HepG2 (cell line): ENCODE measurements around the gene ALDH4A1. TPM values are rescaled to one million over a fixed set of nuclear protein-coding genes. Genes with fewer than 3 reads are reported as not detected.
A peak's percentile ranks its signal among the peaks of the same experiment; 100 is the strongest.

ENCODE experiments used
- ARID4A ChIP-seq: sonication (generic); formaldehyde crosslinking; IDR thresholded peaks from 2 replicates; pipeline ENCODE4 v1.5.0; 2020; ENCODE audit warnings: mild to moderate bottlenecking, missing genetic modification reagents, borderline replicate concordance
- KDM5B ChIP-seq: sonication (generic); formaldehyde crosslinking; IDR thresholded peaks from 2 replicates; pipeline ENCODE4 v1.4.0; 2020; ENCODE audit warnings: missing genetic modification reagents, mild to moderate bottlenecking, borderline replicate concordance
- KLF11 ChIP-seq: IDR thresholded peaks from 2 replicates; pipeline ENCODE4 v1.6.1; 2016; ENCODE audit warnings: missing compliant biosample characterization
- MBNL3 ChIP-seq: fragments of 250-450 bp; sonication (Bioruptor Pico); conservative IDR thresholded peaks from 2 replicates; pipeline ENCODE4 v1.8.0; 2022; ENCODE audit warnings: mild to moderate bottlenecking, inconsistent platforms
- MYC ChIP-seq: sonication (generic); formaldehyde crosslinking; IDR thresholded peaks from 2 replicates; pipeline ENCODE4 v1.9.0; 2021; ENCODE audit warnings: missing genetic modification reagents, borderline replicate concordance
- NFYB ChIP-seq: sonication (generic); formaldehyde crosslinking; IDR thresholded peaks from 2 replicates; pipeline ENCODE4 v1.4.0; 2020; ENCODE audit warnings: missing genetic modification reagents
- PATZ1 ChIP-seq: sonication (generic); formaldehyde crosslinking; IDR thresholded peaks from 2 replicates; pipeline ENCODE4 v1.4.0; 2020; ENCODE audit warnings: missing genetic modification reagents
- PRPF4 ChIP-seq: fragments of 200-400 bp; formaldehyde crosslinking; IDR thresholded peaks from 2 replicates; pipeline ENCODE4 v1.6.1; 2016; ENCODE audit warnings: low read length, low read depth; ENCODE audit not compliant: poor library complexity, severe bottlenecking
- ZFX ChIP-seq: sonication (generic); formaldehyde crosslinking; IDR thresholded peaks from 2 replicates; pipeline ENCODE4 v1.4.0; 2020; ENCODE audit warnings: mild to moderate bottlenecking, low read depth, missing genetic modification reagents, moderate library complexity
- ZFYVE20 ChIP-seq: sonication (generic); formaldehyde crosslinking; IDR thresholded peaks from 2 replicates; pipeline ENCODE4 v1.8.0; 2023; ENCODE audit warnings: low read depth, mild to moderate bottlenecking, moderate library complexity, missing genetic modification reagents, borderline replicate concordance
- ZNF138 ChIP-seq: sonication (generic); formaldehyde crosslinking; IDR thresholded peaks from 2 replicates; pipeline ENCODE4 v1.5.0; 2020; ENCODE audit warnings: mild to moderate bottlenecking, low read depth, missing genetic modification reagents
- ZNF33A ChIP-seq: sonication (generic); formaldehyde crosslinking; IDR thresholded peaks from 2 replicates; pipeline ENCODE4 v1.5.1; 2020; ENCODE audit warnings: missing genetic modification reagents, mild to moderate bottlenecking, moderate library complexity, borderline replicate concordance
- ZNF451 ChIP-seq: sonication (generic); formaldehyde crosslinking; IDR thresholded peaks from 2 replicates; pipeline ENCODE4 v1.5.0; 2020; ENCODE audit warnings: mild to moderate bottlenecking, missing genetic modification reagents
- ZNF496 ChIP-seq: sonication (generic); formaldehyde crosslinking; IDR thresholded peaks from 2 replicates; pipeline ENCODE4 v1.8.1; 2023; ENCODE audit warnings: mild to moderate bottlenecking, moderate library complexity, missing genetic modification reagents; ENCODE audit not compliant: insufficient replicate concordance
- ZNF512B ChIP-seq: sonication (generic); formaldehyde crosslinking; IDR thresholded peaks from 2 replicates; pipeline ENCODE4 v1.5.1; 2020; ENCODE audit warnings: missing genetic modification reagents, mild to moderate bottlenecking, borderline replicate concordance
- ZNF781 ChIP-seq: sonication (generic); formaldehyde crosslinking; IDR thresholded peaks from 2 replicates; pipeline ENCODE4 v1.5.1; 2020; ENCODE audit warnings: borderline replicate concordance, mild to moderate bottlenecking, missing genetic modification reagents; ENCODE audit errors: not compliant biosample characterization
- polyA plus RNA-seq, 8 experiments: library from polyadenylated mRNA; depleted of rRNA in 3 of 8; stranded (reverse) in 7 of 8; unstranded in 1 of 8; fragments of >200 nt; fragmentation: Illumina TruSeq in 4 of 8; extraction: Trizol in 4 of 8; gene quantifications; 2 replicates each; pipeline versions ENCODE4 v1.2.1 to v1.2.3, GENCODE V29; 2011 to 2016; ENCODE audit warnings: low read depth in 4 of 8, missing spikeins in 1 of 8, mixed read lengths in 1 of 8; ENCODE audit not compliant: insufficient read depth in 1 of 8
- total RNA-seq, 5 experiments: library from RNA; depleted of rRNA; stranded (reverse); fragments of >200 nt; fragmentation: Illumina TruSeq; extraction: Trizol; gene quantifications; 2 replicates each; pipeline ENCODE4 v1.2.3, GENCODE V29; 2016; ENCODE audit warnings: low read depth in 1 of 5
- TF ChIP-seq, protein P1 (sequence below): sonication (generic); IDR thresholded peaks from 2 replicates; pipeline ENCODE4 v1.6.1; 2016; ENCODE audit warnings: low read depth, borderline replicate concordance
- TF ChIP-seq, protein P2 (sequence below): sonication (generic); formaldehyde crosslinking; conservative IDR thresholded peaks from 2 replicates; pipeline ENCODE4 v1.4.0; 2020; ENCODE audit warnings: missing genetic modification reagents

The ALDH4A1 gene
- total and polyA plus RNA-seq, 2 of the 13 experiments (the other 11 are each of a cell fraction or from before 2014, with no cell fraction given), result 76.4 to 240 TPM

GRCh38 chr1:18938707-18939070 is 36.3 kb upstream of the ALDH4A1 start (continued):
- TF ChIP-seq ZFX (CRISPR knock-in tag), result 0 out of 2 replicates have a peak, but pooled peaks have one; percentile 6
- no peak for TF ChIP-seq ZNF138
- TF ChIP-seq NFYB (CRISPR knock-in tag), result peak; percentile 13; the same call in 1 of the 2 replicates
- TF ChIP-seq MYC, result 0 out of 2 replicates have a peak, but pooled peaks have one; percentile 11
- TF ChIP-seq ZNF496 (CRISPR knock-in tag), result no peak
- TF ChIP-seq ZNF512B (CRISPR knock-in tag), result no peak
- no peak for TF ChIP-seq ZNF781
- TF ChIP-seq KLF11, result no peak
- TF ChIP-seq, protein P1, sequence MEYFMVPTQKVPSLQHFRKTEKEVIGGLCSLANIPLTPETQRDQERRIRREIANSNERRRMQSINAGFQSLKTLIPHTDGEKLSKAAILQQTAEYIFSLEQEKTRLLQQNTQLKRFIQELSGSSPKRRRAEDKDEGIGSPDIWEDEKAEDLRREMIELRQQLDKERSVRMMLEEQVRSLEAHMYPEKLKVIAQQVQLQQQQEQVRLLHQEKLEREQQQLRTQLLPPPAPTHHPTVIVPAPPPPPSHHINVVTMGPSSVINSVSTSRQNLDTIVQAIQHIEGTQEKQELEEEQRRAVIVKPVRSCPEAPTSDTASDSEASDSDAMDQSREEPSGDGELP, result peak; percentile 47; the same call in 1 of the 2 replicates
- no peak for TF ChIP-seq PRPF4
- TF ChIP-seq, protein P2, sequence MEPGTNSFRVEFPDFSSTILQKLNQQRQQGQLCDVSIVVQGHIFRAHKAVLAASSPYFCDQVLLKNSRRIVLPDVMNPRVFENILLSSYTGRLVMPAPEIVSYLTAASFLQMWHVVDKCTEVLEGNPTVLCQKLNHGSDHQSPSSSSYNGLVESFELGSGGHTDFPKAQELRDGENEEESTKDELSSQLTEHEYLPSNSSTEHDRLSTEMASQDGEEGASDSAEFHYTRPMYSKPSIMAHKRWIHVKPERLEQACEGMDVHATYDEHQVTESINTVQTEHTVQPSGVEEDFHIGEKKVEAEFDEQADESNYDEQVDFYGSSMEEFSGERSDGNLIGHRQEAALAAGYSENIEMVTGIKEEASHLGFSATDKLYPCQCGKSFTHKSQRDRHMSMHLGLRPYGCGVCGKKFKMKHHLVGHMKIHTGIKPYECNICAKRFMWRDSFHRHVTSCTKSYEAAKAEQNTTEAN (CRISPR knock-in tag), result no peak
- peak; percentile 16; the same call in 1 of the 2 replicates for TF ChIP-seq ARID4A (CRISPR knock-in tag)
- TF ChIP-seq MBNL3 (CRISPR knock-in tag), result no peak
- no peak for TF ChIP-seq KDM5B
- TF ChIP-seq ZFYVE20, result no peak
- peak; percentile 77; the same call in 1 of the 2 replicates for TF ChIP-seq PATZ1 (CRISPR knock-in tag)
- 0 out of 2 replicates have a peak, but pooled peaks have one; percentile 42 for TF ChIP-seq ZNF451
- no peak for TF ChIP-seq ZNF33A (CRISPR knock-in tag)
